SU-DHL-6 (cell line): Measurements from ENCODE around the gene ENTPD8.

Experiments used
- CTCF ChIP-seq: fragments of 200-600 bp; sonication (generic); IDR thresholded peaks from one replicate; pipeline ENCODE4 v1.5.1; 2017; ENCODE audit warnings: antibody characterized with exemption, mild to moderate bottlenecking, low read length, moderate library complexity; ENCODE audit not compliant: insufficient read depth, poor library complexity, severe bottlenecking
- EZH2phosphoT487 ChIP-seq: fragments of 200-600 bp; sonication (generic), shearing (Covaris generic); conservative IDR thresholded peaks from 2 replicates; pipeline ENCODE4 v1.6.1; 2018; ENCODE audit warnings: mild to moderate bottlenecking, antibody characterized with exemption, low read length, moderate library complexity, mixed read lengths

GRCh38 chr9:137452006-137452760 is 11.0 kb upstream of the ENTPD8 start:
- TF ChIP-seq CTCF (no peak), EZH2phosphoT487 (no peak)
